Stomach smooth muscle (tissue), 2 donors: Measurements from ENCODE around the gene CST5.

Experiments used
- H3K27ac ChIP-seq: one replicate; pipeline ENCODE4 v1.7.0; 2013; ENCODE audit warnings: mild to moderate bottlenecking, low read length, inconsistent platforms
- H3K27me3 ChIP-seq, 2 donors: one replicate each; pipeline ENCODE4 v1.7.0; 2013; ENCODE audit warnings: low read length in 2 of 2; ENCODE audit not compliant: insufficient read depth in 2 of 2, control insufficient read depth in 1 of 2
- H3K36me3 ChIP-seq, 2 donors: one replicate each; pipeline ENCODE4 v1.7.0; 2013; ENCODE audit warnings: low read length in 2 of 2; ENCODE audit not compliant: control insufficient read depth in 2 of 2, insufficient read depth in 2 of 2
- H3K4me1 ChIP-seq: one replicate; pipeline ENCODE4 v1.7.0; 2013; ENCODE audit warnings: low read length; ENCODE audit not compliant: control insufficient read depth, insufficient read depth
- H3K4me3 ChIP-seq, 2 donors: one replicate each; pipeline ENCODE4 v1.7.0; 2013; ENCODE audit warnings: low read length in 2 of 2
- H3K9ac ChIP-seq, 2 donors: one replicate each; pipeline ENCODE4 v1.7.0; 2013; ENCODE audit warnings: low read length in 2 of 2, mild to moderate bottlenecking in 1 of 2
- H3K9me3 ChIP-seq, 2 donors: one replicate each; pipeline ENCODE4 v1.7.0; 2013; ENCODE audit warnings: low read length in 2 of 2; ENCODE audit not compliant: control insufficient read depth in 2 of 2
- donor health status: healthy.
- donor health status: Pancreatic carcinoma.

The CST5 gene, protein sequence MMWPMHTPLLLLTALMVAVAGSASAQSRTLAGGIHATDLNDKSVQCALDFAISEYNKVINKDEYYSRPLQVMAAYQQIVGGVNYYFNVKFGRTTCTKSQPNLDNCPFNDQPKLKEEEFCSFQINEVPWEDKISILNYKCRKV

DNA sequence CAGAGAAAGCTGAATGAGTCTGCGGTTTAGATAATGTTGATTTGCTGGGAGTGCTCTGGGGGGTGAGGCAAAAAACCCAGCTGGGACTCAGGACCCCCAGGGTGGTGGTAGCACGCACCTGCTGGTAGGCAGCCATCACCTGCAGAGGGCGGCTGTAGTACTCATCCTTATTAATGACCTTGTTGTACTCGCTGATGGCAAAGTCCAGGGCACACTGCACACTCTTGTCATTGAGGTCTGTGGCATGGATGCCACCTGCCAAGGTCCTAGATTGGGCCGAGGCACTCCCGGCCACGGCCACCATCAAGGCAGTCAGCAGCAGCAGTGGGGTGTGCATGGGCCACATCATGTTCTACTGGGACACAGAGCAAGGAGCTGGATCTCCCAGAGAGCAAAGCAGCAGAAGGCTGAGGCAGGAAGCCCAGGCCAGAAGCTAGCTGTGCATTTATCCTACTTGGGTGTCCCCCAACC is at the start of gene CST5:
CST5 (minus strand) TSS at position 421 of the 471 bp plus-strand sequence; CDS start at position 349, 72 bp downstream.
- Histone ChIP-seq H3K27ac (no peak within 1 kb of the TSS), H3K27me3 (peaks cover 0 to 2% of the 10 kb centered on the region in 2 donors), H3K9me3 (no peaks in the 10 kb centered on the region), H3K9ac (no peak within 1 kb of the TSS), H3K4me3 (no peak within 1 kb of the TSS), H3K36me3 (no peaks in the 10 kb centered on the region), H3K4me1 (peaks cover 20% of the 10 kb centered on the region)

DNA sequence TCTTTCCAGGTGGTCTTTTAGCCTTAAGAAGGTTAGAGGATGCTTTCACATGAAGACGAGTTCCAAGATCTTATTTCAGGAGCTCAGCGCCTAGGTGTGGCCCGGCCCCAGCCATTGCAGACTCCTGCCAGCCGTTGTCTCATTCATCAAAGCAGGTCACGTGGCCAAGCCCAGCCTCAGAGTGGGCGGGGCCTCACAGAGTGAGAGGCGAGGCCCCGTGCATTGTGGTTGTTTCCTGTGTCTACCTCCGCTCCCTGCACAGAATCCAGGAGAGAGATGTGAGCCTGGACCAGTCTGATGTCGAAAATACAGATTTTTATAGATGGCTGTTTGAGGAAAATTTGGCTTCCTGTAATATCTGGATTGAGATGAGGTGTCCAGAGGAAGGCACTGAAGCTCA is 49.2 kb upstream of the CST5 start:
- no peaks in the 10 kb centered on the region for H3K36me3 ChIP-seq
- no peak overlapping the region for H3K27ac ChIP-seq
- H3K9me3 ChIP-seq, result no peaks in the 10 kb centered on the region
- H3K9ac ChIP-seq, result no peak overlapping the region
- no peaks in the 10 kb centered on the region for H3K4me1 ChIP-seq
- H3K4me3 ChIP-seq, result no peak overlapping the region
- no peaks in the 10 kb centered on the region for H3K27me3 ChIP-seq

DNA sequence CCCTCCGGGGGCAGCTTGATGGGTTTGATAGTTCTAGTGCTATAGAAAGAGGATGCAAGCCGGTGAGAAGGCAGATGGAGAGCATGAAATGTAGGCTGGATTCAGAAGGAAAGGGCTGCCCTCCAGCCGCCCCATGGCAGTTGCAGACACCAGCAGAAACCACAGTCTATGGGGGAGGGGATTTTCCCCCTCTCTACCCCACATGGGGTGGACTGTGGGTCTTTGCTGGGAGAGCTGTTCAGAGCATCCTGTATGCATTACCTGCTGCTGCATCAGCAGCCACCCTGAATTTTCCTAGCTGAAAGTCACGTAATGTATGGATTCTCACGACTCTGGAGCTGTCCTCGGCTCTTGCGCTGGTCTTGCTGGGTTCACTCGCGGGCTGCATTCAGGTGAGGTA is 48.8 kb upstream of the CST5 start:
- no peak overlapping the region for H3K4me3 ChIP-seq
- no peaks in the 10 kb centered on the region for H3K9me3 ChIP-seq
- H3K27ac ChIP-seq, result no peak overlapping the region
- H3K27me3 ChIP-seq, result no peaks in the 10 kb centered on the region
- H3K36me3 ChIP-seq, result no peaks in the 10 kb centered on the region
- no peak overlapping the region for H3K9ac ChIP-seq
- H3K4me1 ChIP-seq, result no peaks in the 10 kb centered on the region

DNA sequence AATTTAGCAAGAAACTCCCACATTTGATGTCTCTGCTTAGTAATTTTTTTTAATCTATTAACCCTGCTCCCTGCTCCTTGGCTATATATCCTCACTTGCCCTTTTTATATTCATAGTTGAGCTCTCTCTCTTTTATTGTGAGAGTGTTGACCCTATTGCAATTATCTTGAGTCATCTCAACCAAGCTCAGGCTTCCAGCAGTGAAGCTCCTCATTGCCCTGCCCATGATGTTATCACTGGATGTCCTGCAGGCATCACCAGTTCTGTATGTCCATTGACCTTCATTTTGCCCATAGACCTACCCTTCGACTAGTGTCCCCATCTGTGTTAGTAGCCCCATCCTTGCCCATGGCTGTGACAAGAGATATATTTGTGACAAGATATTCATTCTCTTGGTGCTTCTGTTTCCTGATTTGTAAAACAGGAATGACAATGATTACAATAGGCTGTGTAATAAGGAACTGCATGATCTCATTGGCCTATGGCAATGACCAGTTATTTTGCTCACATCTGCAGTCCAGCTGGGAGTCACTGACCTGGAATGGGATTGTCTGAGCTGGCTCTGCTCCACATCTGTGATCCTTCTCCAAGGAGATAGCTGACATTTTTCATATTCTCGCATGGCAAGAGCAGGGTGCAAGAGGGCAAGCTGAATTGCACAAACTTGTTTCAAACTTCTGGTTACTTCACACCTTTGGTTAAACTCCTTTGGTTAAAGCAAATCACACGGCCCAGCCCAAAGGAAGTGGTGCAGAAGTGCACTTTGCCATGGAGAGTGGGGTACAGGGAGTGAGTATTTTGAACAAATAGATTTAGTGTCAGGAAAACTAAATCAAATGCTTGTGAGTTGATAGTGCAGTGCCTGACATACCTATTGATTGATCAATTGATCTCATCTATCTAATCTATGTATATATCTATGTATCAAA is 47.7 kb upstream of the CST5 start:
- Histone ChIP-seq H3K4me1 (no peaks in the 10 kb centered on the region), H3K27me3 (no peaks in the 10 kb centered on the region), H3K9me3 (no peaks in the 10 kb centered on the region)

DNA sequence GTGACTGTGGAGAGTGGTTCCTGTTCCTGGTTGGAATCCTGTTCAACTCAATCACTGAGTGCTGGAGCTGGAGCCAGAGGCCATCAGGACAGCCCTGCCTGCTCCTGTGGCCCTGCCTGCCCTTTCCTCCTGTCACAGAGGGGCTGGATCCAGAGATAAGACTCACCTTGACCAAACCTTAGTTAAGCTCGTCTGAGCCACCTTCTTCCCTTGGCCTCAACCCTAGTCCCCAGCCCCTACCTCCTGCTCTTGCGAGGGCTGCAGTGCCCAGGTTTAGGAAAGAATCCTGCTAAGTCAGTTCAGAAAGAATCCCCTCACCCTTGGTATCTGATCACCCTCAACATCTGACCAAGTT is 47.0 kb upstream of the CST5 start:
- Histone ChIP-seq H3K9me3 (no peaks in the 10 kb centered on the region), H3K4me1 (no peaks in the 10 kb centered on the region), H3K4me3 (no peak overlapping the region), H3K27me3 (no peaks in the 10 kb centered on the region), H3K9ac (no peak overlapping the region), H3K36me3 (no peaks in the 10 kb centered on the region), H3K27ac (no peak overlapping the region)

More for the DNA sequence above, 47.7 kb upstream of the CST5 start:
- H3K36me3 ChIP-seq, result no peaks in the 10 kb centered on the region
- no peak overlapping the region for H3K27ac ChIP-seq
- no peak overlapping the region for H3K4me3 ChIP-seq
- no peak overlapping the region for H3K9ac ChIP-seq

GRCh38 chr20:23925789-23926525 is 46.4 kb upstream of the CST5 start:
- no peaks in the 10 kb centered on the region for H3K36me3 ChIP-seq
- no peak overlapping the region for H3K4me3 ChIP-seq
- peaks cover 4% of the 10 kb centered on the region for H3K4me1 ChIP-seq
- no peaks in the 10 kb centered on the region for H3K27me3 ChIP-seq
- no peak overlapping the region for H3K27ac ChIP-seq
- H3K9me3 ChIP-seq, result no peaks in the 10 kb centered on the region
- H3K9ac ChIP-seq, result no peak overlapping the region

- Histone ChIP-seq H3K27me3 (no peaks in the 10 kb centered on the region), H3K9ac (no peak overlapping the region), H3K36me3 (no peaks in the 10 kb centered on the region), H3K27ac (no peak overlapping the region), H3K4me1 (peaks cover 12% of the 10 kb centered on the region), H3K9me3 (no peaks in the 10 kb centered on the region), H3K4me3 (no peak overlapping the region)
These were observed 45.2 kb upstream of the CST5 start for GRCh38 chr20:23924751-23925150.

DNA sequence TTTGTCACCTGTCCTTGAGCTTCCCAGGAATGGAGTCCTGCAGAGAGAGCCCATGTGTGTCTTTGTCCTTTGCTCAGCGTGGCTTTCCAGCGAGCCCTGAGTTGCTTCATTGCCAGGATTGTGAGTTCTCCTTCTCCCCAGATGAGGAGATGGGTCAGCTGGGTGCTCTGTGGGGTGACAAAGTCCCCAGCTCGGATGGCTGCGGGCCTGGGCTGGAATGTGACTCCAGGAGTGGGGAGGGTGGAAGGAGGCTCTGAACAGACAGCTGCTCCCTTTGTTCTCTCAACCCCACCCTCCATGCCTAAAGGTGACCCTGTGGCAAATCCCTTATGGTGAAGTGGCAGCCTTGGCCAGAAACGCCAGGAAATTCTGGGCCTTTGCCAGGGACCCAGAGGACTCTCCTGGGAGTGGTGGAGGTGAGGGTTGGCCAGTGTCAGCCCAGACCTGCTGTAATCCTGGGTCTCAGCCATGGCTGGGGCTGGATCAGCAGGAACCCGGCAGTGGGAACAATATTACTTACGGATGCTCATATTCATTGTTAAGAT is 44.4 kb upstream of the CST5 start:
- Histone ChIP-seq H3K4me1 (peaks cover 15% of the 10 kb centered on the region), H3K27me3 (no peaks in the 10 kb centered on the region), H3K4me3 (no peak overlapping the region), H3K36me3 (no peaks in the 10 kb centered on the region), H3K9ac (no peak overlapping the region), H3K27ac (no peak overlapping the region), H3K9me3 (no peaks in the 10 kb centered on the region)

GRCh38 chr20:23923311-23923710 is 43.8 kb upstream of the CST5 start:
- no peak overlapping the region for H3K9ac ChIP-seq
- peaks cover 15% of the 10 kb centered on the region for H3K4me1 ChIP-seq
- no peak overlapping the region for H3K27ac ChIP-seq
- no peaks in the 10 kb centered on the region for H3K9me3 ChIP-seq
- H3K27me3 ChIP-seq, result no peaks in the 10 kb centered on the region
- no peaks in the 10 kb centered on the region for H3K36me3 ChIP-seq
- H3K4me3 ChIP-seq, result no peak overlapping the region

DNA sequence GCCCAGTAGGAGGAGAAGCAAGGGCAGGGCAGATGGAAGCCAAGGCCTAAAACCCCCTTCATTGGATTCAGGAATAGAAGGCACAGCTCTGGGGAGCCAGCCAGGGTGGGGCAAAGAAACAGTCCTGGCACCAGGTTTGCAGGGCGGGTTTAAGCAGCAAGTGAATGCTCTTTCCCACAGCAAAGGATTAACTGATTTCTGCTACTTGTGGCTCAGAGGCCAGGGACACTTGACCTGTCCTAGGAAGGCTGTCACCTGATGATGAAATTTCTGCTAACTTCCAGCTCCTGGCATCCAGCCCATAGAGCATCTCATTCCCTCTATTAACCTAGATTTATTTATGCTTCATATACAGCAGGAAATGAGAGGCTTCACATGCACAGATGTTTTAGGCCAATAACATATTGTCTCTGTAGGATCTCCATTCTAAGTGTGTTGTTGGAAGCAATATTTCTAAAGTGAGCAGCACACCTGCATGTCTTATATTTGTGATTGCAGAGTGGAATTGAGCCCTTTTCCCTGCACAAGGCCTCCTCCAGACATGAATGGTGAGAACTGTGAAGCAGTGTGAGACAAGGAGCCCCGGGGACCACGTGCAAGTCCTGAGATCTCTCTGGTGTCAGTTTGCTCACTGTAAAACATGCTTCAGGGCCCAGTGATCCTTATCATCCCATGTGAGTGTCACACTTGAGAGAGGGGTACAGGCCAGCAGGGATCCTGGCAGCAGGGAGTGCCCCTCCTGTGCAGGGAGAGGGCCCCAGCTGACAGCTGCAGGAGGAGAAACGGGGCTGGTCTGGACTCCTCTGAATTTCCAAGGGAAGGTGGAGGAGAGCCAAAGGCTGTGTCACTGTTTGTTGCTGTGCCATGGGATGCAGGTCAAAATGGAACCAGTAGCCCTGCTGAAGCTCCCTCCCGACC is 41.1 kb upstream of the CST5 start:
- Histone ChIP-seq H3K4me3 (no peak overlapping the region), H3K4me1 (peaks cover 15% of the 10 kb centered on the region), H3K9me3 (no peaks in the 10 kb centered on the region), H3K36me3 (no peaks in the 10 kb centered on the region), H3K27ac (no peak overlapping the region), H3K9ac (no peak overlapping the region), H3K27me3 (no peaks in the 10 kb centered on the region)
